Lung microvascular endothelial cell (primary cell): ENCODE data around the gene ALDH16A1. TPM values are rescaled to one million over a fixed set of nuclear protein-coding genes. Genes with fewer than 3 reads are reported as not detected.

Experiments
- DNase-seq, 2 donors: peaks; one replicate each; pipeline versions ENCODE4 v3.0.0 to v3.0.0-alpha.2; 2010; ENCODE audit warnings: low read depth in 2 of 2
- total RNA-seq: library from RNA; depleted of rRNA; stranded (reverse); fragments of >200 nt; gene quantifications from 2 replicates; pipeline ENCODE4 v1.2.1, GENCODE V29; 2014

ALDH16A1 gene
- total RNA-seq, 1 donor from 2014 or later = 49.6 TPM

DNA sequence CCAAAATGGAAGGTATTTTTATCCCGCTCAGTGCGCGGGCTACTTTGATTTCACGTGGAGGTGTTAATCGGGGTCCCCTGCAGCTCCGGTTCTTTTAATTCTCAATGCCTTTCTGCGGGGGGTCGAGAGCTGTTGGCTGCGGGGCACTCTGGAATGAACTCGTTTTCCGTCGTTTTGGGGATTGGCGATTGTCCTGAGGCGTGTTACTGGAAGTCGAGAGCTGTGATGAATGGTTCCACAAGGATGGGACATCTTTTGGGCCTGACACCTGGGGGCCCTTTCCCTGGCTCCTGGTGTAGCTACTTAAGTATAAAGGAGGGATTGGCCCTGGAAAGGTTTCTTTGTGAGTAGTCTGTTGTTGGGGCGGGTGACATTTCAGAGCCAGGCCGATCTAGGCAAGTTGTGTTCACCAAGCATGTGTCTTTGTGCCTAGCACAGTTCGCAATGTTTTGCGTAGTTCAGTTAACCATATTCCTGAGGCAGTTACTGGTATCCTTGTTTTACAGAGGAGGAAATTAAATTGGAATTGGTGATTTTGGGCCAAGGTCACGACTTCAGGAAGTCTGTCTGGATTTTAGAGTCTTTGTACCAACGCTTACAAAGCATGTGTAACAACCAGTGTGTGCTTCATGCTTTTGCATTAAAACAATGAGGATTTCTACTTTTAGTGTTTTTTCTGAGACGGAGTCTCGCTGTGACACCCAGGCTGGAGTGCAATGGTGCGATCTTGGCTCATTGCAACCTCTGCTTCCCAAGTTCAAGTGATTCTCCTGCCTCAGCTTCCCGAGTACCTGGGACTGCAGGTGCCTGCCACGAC lies 35.2 kb downstream of the ALDH16A1 start:
- peak in 1 of 2 donors; percentile 77 for DNase-seq

DNA sequence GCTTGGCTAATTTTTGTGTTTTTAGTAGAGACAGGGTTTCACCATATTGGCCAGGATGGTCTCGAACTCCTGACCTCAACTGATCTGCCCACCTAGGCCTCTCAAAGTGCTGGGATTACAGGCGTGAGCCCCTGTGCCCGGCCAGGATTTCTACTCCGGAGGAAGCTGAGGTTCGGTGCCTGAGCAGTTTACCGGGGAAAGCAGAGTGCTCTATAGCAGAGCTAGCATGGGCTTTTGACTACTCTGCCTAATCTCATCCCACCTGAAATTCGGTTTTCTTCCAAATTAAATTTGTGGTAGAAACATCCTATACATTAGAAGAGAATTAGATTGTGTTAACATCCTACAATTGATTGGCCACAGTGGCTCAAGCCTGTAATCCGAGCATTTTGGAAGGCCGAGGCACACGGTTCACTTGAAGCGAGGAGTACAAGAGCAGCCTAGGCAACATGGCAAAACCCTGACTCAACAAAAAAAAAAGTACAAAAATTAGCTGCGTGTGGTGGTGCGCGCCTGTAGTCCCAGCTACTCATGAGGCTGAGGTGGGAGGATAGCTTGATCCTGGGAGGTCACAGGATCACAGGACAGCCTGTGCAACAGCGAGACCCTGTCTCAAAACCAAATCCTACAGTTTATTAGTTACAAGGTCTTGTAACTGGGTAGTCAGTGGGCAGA lies 36.0 kb downstream of the ALDH16A1 start:
- no peak for DNase-seq

DNA sequence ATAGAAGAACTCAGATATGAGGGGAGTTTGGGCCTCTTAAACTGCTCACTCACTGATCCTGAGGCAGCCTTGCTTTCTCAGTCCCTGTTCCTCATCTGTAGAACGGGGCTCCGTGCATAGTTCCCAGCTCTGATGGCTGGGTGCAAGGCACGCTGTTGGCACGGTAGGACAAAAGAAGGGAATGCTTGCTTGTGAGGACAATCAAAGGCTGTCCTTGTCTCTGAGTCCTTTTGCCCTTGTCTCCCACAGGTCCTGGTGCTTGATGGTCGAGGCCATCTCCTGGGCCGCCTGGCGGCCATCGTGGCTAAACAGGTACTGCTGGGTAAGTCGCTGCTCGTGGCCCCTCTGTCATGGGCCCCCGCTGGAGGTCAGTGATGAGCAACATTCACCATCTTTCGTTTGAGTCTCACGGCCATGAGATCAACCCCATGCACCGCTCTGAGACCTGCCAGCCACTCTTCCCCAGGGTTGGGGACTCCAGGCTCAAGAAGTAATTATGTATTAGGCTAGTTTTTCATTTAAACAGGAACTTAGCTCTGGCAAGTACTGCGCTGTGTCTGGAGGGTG lies 36.7 kb downstream of the ALDH16A1 start:
- no peak for DNase-seq

DNA sequence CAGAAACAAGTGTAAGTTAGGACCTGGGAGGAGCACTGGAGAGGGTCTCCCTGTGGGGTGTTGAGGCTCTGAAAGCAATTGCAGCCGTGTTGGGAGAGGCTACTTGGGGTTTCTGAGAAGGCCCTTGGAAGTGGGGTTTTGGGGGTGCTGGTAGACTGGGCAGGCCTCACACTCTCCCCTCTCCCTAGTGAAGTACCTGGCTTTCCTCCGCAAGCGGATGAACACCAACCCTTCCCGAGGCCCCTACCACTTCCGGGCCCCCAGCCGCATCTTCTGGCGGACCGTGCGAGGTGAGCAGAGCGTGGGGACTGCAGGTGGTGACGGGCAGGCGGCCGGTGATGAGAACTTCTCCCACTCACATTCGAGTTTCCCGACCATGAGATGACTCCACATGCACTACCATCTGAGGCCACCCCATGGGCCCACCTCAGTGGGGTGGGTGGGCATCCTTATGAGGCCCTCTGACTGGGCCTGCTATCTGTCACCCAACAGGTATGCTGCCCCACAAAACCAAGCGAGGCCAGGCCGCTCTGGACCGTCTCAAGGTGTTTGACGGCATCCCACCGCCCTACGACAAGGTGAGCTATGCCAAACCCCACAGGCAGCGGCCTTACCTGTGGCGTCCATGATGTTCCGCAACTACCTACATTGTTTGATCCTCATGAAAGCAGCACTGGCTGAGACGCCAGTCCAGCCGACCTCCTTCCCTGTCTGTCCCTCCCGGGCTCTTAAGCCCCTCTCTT lies 37.4 kb downstream of the ALDH16A1 start:
- no peak for DNase-seq

DNA sequence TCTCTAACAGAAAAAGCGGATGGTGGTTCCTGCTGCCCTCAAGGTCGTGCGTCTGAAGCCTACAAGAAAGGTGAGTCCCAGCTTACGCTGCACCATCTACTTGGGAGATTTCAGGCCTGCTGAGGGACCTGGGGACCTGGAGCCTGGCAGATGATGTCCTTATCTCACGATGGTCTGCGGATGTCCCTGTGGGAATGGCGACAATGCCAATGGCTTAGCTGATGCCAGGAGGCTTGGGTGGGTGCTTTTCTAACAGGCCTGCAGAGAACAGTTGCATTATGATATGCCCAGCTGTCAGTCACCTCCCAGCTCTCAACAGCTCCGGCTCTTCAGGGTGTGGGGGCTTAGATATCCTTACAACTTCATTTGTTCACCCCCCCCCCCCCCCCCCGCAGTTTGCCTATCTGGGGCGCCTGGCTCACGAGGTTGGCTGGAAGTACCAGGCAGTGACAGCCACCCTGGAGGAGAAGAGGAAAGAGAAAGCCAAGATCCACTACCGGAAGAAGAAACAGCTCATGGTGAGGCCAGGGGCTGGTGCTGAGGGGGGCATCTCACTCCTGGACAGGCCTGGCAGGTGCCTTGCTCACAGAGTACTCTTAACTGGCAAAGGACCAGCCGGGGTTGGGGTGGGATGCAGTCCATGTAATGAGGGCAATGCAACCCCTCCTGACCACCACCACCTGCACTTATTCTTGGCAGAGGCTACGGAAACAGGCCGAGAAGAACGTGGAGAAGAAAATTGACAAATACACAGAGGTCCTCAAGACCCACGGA lies 38.2 kb downstream of the ALDH16A1 start:
- DNase-seq = no peak

DNA sequence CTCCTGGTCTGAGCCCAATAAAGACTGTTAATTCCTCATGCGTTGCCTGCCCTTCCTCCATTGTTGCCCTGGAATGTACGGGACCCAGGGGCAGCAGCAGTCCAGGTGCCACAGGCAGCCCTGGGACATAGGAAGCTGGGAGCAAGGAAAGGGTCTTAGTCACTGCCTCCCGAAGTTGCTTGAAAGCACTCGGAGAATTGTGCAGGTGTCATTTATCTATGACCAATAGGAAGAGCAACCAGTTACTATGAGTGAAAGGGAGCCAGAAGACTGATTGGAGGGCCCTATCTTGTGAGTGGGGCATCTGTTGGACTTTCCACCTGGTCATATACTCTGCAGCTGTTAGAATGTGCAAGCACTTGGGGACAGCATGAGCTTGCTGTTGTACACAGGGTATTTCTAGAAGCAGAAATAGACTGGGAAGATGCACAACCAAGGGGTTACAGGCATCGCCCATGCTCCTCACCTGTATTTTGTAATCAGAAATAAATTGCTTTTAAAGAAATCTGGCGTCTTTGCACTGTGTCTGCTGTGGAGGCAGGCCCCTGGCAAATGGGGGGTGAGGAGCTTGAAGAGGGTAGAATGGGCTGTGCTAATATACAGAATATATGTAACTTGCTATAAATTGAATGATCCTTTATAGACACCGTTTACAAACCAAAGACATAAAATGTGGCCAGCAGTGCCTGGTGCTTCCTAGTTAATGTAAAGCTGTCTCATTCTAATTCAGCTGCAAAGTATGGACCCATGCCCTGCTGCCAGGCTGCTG lies 39.0 kb downstream of the ALDH16A1 start:
- DNase-seq = no peak

DNA sequence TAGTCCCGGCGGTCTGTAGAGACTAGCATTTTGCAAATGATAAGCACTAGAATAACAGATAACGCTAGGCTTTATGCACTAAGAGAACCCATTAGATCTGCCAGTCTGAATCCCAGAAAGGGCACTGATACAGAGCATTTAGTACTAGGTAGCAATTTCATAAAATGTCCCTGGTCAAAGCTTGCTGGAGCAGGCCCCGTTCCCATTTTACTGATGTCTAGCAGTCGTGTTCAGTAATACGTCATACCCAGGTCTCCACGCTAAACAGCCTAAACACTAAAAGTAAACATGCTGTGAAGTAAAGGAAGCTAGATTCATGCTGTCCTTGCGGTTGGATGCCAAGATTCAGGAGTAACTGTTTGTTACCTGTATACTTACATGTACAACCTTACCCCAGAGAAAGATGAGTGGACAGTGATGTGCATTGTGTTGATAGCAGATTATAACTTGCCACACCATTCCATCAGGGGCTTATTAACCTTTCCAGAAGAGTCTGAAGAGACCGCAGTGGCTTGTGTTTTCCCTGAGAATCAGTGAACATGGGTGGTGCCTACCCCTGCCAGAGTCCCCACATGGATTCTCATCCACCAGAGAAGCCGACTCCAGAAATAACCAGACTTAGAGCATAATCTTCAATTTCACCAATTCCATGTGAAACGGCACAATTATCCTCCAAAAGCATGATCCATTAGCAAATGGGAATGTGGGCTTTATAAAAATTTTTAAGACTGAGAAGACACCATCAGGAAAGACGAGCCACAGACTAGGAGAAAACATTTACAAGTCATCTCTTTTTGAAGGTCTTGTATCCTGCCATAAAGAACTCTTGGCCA lies 39.8 kb downstream of the ALDH16A1 start:
- no peak for DNase-seq

DNA sequence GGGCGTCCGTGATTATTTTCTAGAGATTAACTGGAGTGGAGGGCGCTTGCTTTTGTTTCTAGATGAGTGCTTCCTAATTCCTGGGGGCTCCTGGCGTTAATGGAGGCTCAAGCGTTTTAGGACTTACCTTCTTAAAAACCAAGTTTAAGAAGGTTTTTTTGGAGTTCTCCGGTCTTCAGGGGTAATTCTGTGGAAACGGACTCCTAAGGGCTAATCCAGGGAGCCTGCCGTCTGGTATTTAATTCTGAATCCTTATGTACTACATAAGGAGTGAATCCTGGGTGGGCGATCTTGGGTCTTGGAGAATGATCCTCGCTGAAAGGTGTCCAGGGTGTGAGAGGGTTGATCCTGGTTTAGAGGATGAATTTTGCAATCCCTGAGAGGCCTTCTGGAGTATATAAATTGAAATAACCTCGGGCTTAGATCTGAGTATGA lies 43.6 kb downstream of the ALDH16A1 start:
- no peak for DNase-seq

DNA sequence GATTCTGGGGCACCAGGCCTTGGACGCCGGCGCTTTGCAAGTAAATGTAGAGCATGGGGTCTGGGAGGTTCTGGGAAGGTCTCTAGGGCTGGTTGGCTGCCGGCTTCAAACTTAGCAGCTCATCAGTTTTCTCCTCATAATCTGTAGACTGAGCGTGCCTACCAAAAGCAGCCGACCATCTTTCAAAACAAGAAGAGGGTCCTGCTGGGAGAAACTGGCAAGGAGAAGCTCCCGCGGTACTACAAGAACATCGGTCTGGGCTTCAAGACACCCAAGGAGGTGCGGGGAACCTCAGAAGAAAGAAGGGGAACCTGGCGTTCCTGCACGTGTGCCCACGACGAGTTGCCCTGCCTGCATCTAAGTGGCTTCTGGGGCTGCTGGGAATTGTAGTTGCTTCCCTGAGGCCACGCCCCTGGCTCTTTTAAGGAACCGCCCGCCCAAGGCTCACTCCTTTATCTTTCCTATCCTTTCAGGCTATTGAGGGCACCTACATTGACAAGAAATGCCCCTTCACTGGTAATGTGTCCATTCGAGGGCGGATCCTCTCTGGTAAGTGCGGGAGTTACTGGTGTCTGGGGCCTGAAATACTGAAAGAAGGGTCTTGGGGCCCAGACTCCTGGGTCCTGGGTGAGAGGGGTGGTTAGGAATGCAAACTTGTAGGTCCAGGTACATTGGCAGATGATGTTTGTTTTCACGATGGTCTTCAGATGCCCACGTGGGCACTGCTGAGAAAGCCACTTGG lies 44.2 kb downstream of the ALDH16A1 start:
- peak; percentile 46 to 59 for DNase-seq

DNA sequence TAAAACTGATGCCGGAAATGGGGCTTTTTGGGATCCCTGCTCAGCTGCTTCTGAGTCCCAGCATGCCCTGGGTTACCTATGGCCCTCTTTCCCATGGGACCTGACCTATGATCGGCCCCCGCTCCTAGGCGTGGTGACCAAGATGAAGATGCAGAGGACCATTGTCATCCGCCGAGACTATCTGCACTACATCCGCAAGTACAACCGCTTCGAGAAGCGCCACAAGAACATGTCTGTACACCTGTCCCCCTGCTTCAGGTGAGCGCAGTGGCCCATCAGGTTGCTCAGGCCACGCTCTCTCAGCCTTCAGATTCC lies 44.7 kb downstream of the ALDH16A1 start:
- no peak for DNase-seq

DNA sequence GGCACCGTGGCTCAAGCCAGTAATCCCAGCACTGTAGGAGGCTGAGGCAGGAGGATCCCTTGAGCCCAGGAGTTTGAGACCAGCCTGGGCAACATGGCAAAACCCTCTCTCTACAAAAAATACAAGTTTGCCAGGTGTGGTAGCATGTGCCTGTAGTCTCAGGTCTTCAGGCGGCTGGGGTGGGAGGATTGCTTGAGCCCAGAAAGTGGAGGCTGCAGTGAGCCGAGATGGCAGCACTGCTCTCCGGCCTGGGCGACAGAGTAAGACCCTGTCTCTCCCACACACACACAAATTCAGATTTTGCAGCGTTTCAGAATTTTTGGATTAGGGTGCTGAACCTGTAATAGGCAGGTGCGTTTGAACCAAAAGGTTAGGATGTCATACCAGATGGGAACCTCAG lies 45.5 kb downstream of the ALDH16A1 start:
- DNase-seq = no peak

DNA sequence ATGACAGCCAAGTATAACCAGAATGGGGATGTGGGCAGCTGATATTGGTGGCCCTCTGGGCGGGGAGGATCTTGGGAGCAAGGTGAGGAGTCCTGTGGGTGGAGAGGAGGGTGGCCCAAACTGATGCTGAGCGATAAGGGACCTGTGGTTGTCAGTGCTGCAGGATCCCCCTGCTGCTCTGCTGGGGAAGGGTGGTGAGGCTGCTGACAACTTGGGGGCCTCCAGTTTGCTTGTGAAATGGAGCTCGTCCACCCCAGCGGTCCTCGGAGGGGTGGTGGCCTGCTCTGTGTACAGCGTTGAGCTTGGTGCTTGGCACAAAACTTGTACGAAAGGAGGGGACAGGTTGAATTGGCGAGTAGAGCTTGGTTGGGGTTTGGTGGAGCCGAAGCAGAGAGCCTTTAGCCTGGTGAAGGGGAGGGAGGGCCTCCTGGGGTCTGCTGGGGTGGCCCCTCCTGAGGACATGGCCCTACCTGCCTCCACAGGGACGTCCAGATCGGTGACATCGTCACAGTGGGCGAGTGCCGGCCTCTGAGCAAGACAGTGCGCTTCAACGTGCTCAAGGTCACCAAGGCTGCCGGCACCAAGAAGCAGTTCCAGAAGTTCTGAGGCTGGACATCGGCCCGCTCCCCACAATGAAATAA lies 46.1 kb downstream of the ALDH16A1 start:
- no peak for DNase-seq

DNA sequence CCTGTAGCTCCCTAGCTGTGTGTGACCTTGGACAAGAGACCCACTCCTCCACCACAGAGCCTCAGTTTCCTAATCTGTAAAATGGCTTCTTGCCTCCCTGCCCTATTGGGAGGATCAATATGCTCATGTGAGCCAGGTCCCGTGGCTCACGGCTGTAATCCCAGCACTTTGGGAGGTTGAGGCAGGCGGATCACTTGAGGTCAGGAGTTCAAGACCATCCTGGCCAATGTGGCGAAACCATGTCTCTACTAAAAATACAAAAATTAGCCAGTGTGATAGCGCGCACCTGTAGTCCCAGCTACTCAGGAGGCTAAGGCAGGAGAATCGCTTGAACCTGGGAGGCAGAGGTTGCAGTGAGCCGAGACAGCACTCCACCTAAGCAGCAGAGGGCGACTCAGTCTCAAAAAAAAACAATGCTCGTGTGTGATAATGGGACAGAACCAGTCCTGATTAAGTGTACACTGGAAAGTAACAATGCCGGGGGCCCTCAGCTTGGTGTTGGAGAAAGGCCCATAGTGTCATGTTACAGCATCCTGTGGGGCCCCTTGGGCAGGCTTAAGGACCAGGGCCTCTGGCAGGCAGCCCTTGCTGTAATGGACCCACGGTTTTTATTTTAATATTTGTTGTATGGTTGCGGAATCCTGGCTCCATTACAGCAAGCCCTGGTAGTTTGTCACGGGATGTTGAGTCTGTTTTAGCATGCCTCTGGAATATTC lies 50.0 kb downstream of the ALDH16A1 start:
- DNase-seq = peak; percentile 76 to 85

DNA sequence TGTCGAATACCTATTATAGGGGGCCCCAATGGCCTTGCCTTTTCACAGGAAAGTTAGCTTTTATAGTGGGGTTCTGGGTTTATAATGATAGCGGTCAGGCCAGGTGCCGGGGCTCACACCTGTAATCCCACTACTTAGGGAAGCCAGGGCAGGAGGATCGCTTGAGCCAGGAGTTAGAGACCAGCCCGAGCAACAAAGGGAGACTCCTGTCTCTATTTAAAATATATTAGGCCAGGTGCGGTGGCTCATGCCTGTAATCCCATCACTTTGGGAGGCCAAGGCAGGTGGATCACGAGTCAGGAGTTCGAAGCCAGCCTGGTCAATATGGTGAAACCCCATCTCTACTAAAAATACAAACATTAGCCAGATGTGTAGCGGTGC lies 50.5 kb downstream of the ALDH16A1 start:
- DNase-seq = no peak

DNA sequence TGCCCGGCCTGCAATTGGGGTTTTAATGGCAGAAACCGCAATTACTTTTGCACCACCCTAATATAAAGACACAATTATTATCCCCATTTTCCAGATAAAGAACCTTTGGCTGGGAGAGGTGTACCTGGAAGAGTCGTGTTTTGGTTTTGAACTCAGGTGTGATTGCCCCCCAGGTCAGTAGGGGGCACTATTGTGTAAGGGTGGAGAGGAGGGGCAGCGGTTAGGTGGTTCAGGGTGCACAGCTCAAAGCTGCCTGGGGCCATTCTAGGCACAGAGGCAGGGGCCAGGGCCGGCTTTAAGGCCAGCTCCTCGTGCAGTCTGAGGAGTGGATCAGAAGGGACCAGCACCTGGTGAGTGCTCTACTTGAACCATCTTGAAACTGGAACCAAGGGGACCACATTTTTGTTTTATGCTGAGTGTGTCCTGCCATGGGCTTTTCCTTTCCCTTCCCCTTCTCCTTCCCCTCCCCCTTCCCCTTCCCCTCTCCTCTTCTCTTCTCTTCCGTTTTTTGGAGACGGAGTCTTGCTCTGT lies 53.6 kb downstream of the ALDH16A1 start:
- DNase-seq = peak; percentile 61 to 77

DNA sequence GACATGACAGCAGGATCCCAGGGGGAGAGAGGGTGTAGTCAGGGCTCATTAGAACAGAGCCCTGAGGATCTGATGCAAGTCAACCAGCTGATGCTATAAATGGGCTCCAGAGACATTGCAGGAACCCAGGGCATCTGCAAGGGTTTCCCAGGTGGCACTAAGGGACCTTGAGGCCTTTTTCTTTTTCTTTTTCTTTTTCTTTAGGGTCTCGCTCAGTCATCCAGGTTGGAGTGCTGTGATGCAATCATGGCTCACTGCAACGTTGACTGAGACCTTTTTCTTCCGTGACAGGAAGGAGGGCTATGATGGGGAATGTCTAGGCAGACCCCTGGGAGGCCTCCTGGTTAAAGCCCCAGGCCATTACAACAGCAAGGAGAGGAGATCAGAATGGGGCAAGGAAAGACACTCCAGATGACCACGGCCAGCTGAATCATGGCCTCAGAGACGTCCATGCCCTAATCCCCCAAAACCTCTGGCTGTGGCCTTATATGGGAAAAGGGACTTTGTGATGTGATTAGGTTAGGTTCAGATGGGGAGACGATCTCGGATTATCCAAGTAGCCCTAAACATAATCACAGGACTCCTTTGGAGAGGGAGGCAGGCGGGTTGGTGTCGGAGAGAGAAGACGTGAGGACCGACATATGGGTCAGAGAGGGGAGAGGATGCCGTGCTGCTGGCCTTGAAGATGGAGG lies 54.9 kb downstream of the ALDH16A1 start:
- DNase-seq = no peak
